Immature natural killer cell (primary cell): ENCODE results near the gene PMVK. TPM values are rescaled to one million over a fixed set of nuclear protein-coding genes. Genes with fewer than 3 reads are reported as not detected.

Experiments
- DNase-seq, 3 donors: peaks; one replicate each; pipeline ENCODE4 v3.0.0; 2022; ENCODE audit warnings: mixed read lengths in 1 of 3
- H3K27ac Mint-ChIP-seq, 6 donors: one replicate each; pipeline ENCODE4 v1.8.0; 2020; ENCODE audit warnings: mixed read lengths in 6 of 6, mild to moderate bottlenecking in 5 of 6, inconsistent platforms in 4 of 6, moderate library complexity in 3 of 6
- H3K27me3 Mint-ChIP-seq, 3 donors: one replicate each; pipeline ENCODE4 v1.8.0; 2020 to 2021; ENCODE audit warnings: low read depth in 3 of 3, mild to moderate bottlenecking in 3 of 3, mixed read lengths in 3 of 3, moderate library complexity in 3 of 3, inconsistent platforms in 1 of 3
- H3K36me3 Mint-ChIP-seq, 3 donors: one replicate each; pipeline ENCODE4 v1.8.0; 2020; ENCODE audit warnings: mixed read lengths in 3 of 3, inconsistent platforms in 2 of 3, mild to moderate bottlenecking in 2 of 3
- H3K4me1 Mint-ChIP-seq, 2 donors: one replicate each; pipeline ENCODE4 v1.8.0; 2020; ENCODE audit warnings: inconsistent platforms in 2 of 2, mild to moderate bottlenecking in 2 of 2, mixed read lengths in 2 of 2, moderate library complexity in 1 of 2
- H3K4me3 Mint-ChIP-seq, 5 donors: one replicate each; pipeline ENCODE4 v1.8.0; 2020; ENCODE audit warnings: mild to moderate bottlenecking in 5 of 5, mixed read lengths in 5 of 5, inconsistent platforms in 3 of 5, moderate library complexity in 3 of 5
- H3K9me3 Mint-ChIP-seq, 6 donors: one replicate each; pipeline ENCODE4 v1.8.0; 2020; ENCODE audit warnings: mild to moderate bottlenecking in 6 of 6, mixed read lengths in 6 of 6, inconsistent platforms in 4 of 6, moderate library complexity in 3 of 6
- polyA plus RNA-seq, 3 donors: library from polyadenylated mRNA; unstranded; fragments of 300-500 nt; fragmentation: Illumina TruSeq; gene quantifications; one replicate each; pipeline ENCODE4 v1.2.3, GENCODE V29; 2021

Gene PMVK
- polyA plus RNA-seq, 3 donors from 2014 or later: 52.5 to 53.8 (median 53.6) TPM

- Mint-ChIP-seq H3K27me3 (peaks cover 3 to 9% (median 9%) of the 10 kb centered on the region in 3 donors), H3K4me3 (peak overlapping the region; percentile 84 to 100 (median 95)), H3K9me3 (no peaks in the 10 kb centered on the region), H3K36me3 (no peaks in the 10 kb centered on the region), H3K4me1 (peaks cover 40 to 44% of the 10 kb centered on the region in 2 donors), H3K27ac (peak overlapping the region; percentile 98 to 99 (median 99))
- DNase-seq: no peak
These were observed 1.5 kb upstream of the PMVK start for GRCh38 chr1:154937988-154938386.

- H3K4me1 Mint-ChIP-seq: peaks cover 36 to 39% of the 10 kb centered on the region in 2 donors
- H3K4me3 Mint-ChIP-seq: peak overlapping the region; percentile 84 to 100 (median 95)
- H3K9me3 Mint-ChIP-seq: no peaks in the 10 kb centered on the region
These were observed 817 bp upstream of the PMVK start for GRCh38 chr1:154937085-154937987.

GRCh38 chr1:154935749-154936554, 567 bp downstream of the PMVK start:
- peak overlapping the region; percentile 84 to 100 (median 95) for H3K4me3 Mint-ChIP-seq
- H3K9me3 Mint-ChIP-seq: no peaks in the 10 kb centered on the region
- peak overlapping the region; percentile 98 to 99 (median 99) for H3K27ac Mint-ChIP-seq
- peaks cover 36 to 38% of the 10 kb centered on the region in 2 donors for H3K4me1 Mint-ChIP-seq
- H3K36me3 Mint-ChIP-seq: no peaks in the 10 kb centered on the region
- DNase-seq: no peak
- H3K27me3 Mint-ChIP-seq: peaks cover 3 to 9% (median 5%) of the 10 kb centered on the region in 3 donors

More at GRCh38 chr1:154937085-154937987, 817 bp upstream of the PMVK start:
- DNase-seq: peak; percentile 95 to 97 (median 97)
- Mint-ChIP-seq H3K36me3 (no peaks in the 10 kb centered on the region), H3K27ac (peak overlapping the region; percentile 98 to 99 (median 99)), H3K27me3 (peaks cover 3 to 9% (median 7%) of the 10 kb centered on the region in 3 donors)

- Mint-ChIP-seq H3K27ac (peak overlapping the region in 4 of 6 donors; percentile 28 to 99 (median 52)), H3K4me3 (peak overlapping the region in 3 of 5 donors; percentile 25 to 38 (median 33)), H3K36me3 (no peaks in the 10 kb centered on the region), H3K27me3 (peaks cover 3 to 9% (median 5%) of the 10 kb centered on the region in 3 donors), H3K4me1 (peaks cover 36 to 38% of the 10 kb centered on the region in 2 donors), H3K9me3 (no peaks in the 10 kb centered on the region)
- DNase-seq: no peak
These were observed 2.1 kb downstream of the PMVK start for GRCh38 chr1:154934358-154934948.

GRCh38 chr1:154931940-154932487, 4.5 kb downstream of the PMVK start:
- H3K9me3 Mint-ChIP-seq: no peaks in the 10 kb centered on the region
- H3K27ac Mint-ChIP-seq: no peak overlapping the region
- no peak overlapping the region for H3K4me3 Mint-ChIP-seq
- DNase-seq: no peak
- peaks cover 3 to 5% (median 4%) of the 10 kb centered on the region in 3 donors for H3K27me3 Mint-ChIP-seq
- H3K36me3 Mint-ChIP-seq: peaks cover 7 to 9% (median 8%) of the 10 kb centered on the region in 3 donors
- peaks cover 17 to 23% of the 10 kb centered on the region in 2 donors for H3K4me1 Mint-ChIP-seq

GRCh38 chr1:154926201-154926600, 10.3 kb downstream of the PMVK start:
- Mint-ChIP-seq H3K36me3 (peaks cover 11 to 29% (median 14%) of the 10 kb centered on the region in 3 donors), H3K4me3 (no peak overlapping the region), H3K4me1 (peaks cover 0 to 8% of the 10 kb centered on the region in 2 donors), H3K9me3 (no peaks in the 10 kb centered on the region), H3K27ac (peak overlapping the region in 1 of 6 donors; percentile 53), H3K27me3 (peaks cover 0 to 3% (median 0%) of the 10 kb centered on the region in 3 donors)
- no peak for DNase-seq

- DNase-seq: no peak
- H3K36me3 Mint-ChIP-seq: peaks cover 11 to 29% (median 14%) of the 10 kb centered on the region in 3 donors
- peaks cover 0 to 8% of the 10 kb centered on the region in 2 donors for H3K4me1 Mint-ChIP-seq
- no peak overlapping the region for H3K4me3 Mint-ChIP-seq
- H3K27me3 Mint-ChIP-seq: peaks cover 0 to 3% (median 0%) of the 10 kb centered on the region in 3 donors
- H3K27ac Mint-ChIP-seq: peak overlapping the region in 2 of 6 donors; percentile 17 to 53
- no peaks in the 10 kb centered on the region for H3K9me3 Mint-ChIP-seq
These were observed 11.0 kb downstream of the PMVK start for GRCh38 chr1:154925335-154926170.

- H3K36me3 Mint-ChIP-seq: peaks cover 11 to 29% (median 14%) of the 10 kb centered on the region in 3 donors
- no peaks in the 10 kb centered on the region for H3K9me3 Mint-ChIP-seq
- no peak overlapping the region for H3K27ac Mint-ChIP-seq
- peaks cover 0 to 3% (median 0%) of the 10 kb centered on the region in 3 donors for H3K27me3 Mint-ChIP-seq
- no peak for DNase-seq
- H3K4me3 Mint-ChIP-seq: peak overlapping the region in 1 of 5 donors; percentile 25
- H3K4me1 Mint-ChIP-seq: peaks cover 0 to 8% of the 10 kb centered on the region in 2 donors
These were observed 12.8 kb downstream of the PMVK start for GRCh38 chr1:154923695-154924094.

GRCh38 chr1:154913273-154913672, 23.2 kb downstream of the PMVK start:
- Mint-ChIP-seq H3K27ac (no peak overlapping the region), H3K36me3 (peaks cover 0 to 11% (median 10%) of the 10 kb centered on the region in 3 donors)

GRCh38 chr1:154912755-154913154, 23.8 kb downstream of the PMVK start:
- no peak for DNase-seq
- H3K27ac Mint-ChIP-seq: no peak overlapping the region
- peaks cover 0 to 3% (median 0%) of the 10 kb centered on the region in 3 donors for H3K27me3 Mint-ChIP-seq
- H3K4me1 Mint-ChIP-seq: no peaks in the 10 kb centered on the region
- no peak overlapping the region for H3K4me3 Mint-ChIP-seq
- peaks cover 0 to 15% (median 10%) of the 10 kb centered on the region in 3 donors for H3K36me3 Mint-ChIP-seq
- no peaks in the 10 kb centered on the region for H3K9me3 Mint-ChIP-seq

More at GRCh38 chr1:154913273-154913672, 23.2 kb downstream of the PMVK start:
- peaks cover 0 to 2% (median 0%) of the 10 kb centered on the region in 3 donors for H3K27me3 Mint-ChIP-seq
- no peaks in the 10 kb centered on the region for H3K9me3 Mint-ChIP-seq
- DNase-seq: no peak
- no peaks in the 10 kb centered on the region for H3K4me1 Mint-ChIP-seq
- no peak overlapping the region for H3K4me3 Mint-ChIP-seq

GRCh38 chr1:154911691-154912550, 24.6 kb downstream of the PMVK start:
- DNase-seq: no peak
- Mint-ChIP-seq H3K4me3 (no peak overlapping the region), H3K27ac (no peak overlapping the region), H3K27me3 (peaks cover 0 to 3% (median 0%) of the 10 kb centered on the region in 3 donors), H3K4me1 (no peaks in the 10 kb centered on the region), H3K9me3 (no peaks in the 10 kb centered on the region), H3K36me3 (peaks cover 0 to 13% (median 9%) of the 10 kb centered on the region in 3 donors)
